Myocyte (in vitro differentiated cells): ENCODE measurements around the gene UGT3A1. TPM values are rescaled to one million over a fixed set of nuclear protein-coding genes. Genes with fewer than 3 reads are reported as not detected.
"Not testable (repeated sequence)": the region's sequence is repeated elsewhere in the genome, so short reads cannot be mapped to it uniquely, and the experiment has no call there.

Source experiments
- DNase-seq: peaks from one replicate; pipeline ENCODE4 v3.0.0-alpha.2; 2012; ENCODE audit warnings: low read depth
- polyA plus RNA-seq: library from polyadenylated mRNA; unstranded; fragments of >200 nt; gene quantifications from one replicate; pipeline ENCODE4 v1.2.1, GENCODE V29; 2012; ENCODE audit warnings: missing spikeins
- total RNA-seq: library from RNA; depleted of rRNA; stranded (reverse); fragments of >200 nt; gene quantifications from 2 replicates; pipeline ENCODE4 v1.2.3, GENCODE V29; 2014

Gene UGT3A1, protein sequence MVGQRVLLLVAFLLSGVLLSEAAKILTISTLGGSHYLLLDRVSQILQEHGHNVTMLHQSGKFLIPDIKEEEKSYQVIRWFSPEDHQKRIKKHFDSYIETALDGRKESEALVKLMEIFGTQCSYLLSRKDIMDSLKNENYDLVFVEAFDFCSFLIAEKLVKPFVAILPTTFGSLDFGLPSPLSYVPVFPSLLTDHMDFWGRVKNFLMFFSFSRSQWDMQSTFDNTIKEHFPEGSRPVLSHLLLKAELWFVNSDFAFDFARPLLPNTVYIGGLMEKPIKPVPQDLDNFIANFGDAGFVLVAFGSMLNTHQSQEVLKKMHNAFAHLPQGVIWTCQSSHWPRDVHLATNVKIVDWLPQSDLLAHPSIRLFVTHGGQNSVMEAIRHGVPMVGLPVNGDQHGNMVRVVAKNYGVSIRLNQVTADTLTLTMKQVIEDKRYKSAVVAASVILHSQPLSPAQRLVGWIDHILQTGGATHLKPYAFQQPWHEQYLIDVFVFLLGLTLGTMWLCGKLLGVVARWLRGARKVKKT
- total RNA-seq: not detected in 2 replicates
- not detected for polyA plus RNA-seq

GRCh38 chr5:35990941-35991611, at the start of gene UGT3A1:
UGT3A1 (minus strand) TSS chr5:35991390; CDS start chr5:35991240, 150 bp downstream.
- DNase-seq: no peak

GRCh38 chr5:36035696-36036095, 44.5 kb upstream of the UGT3A1 start:
- DNase-seq: no peak

- not testable (repeated sequence) for DNase-seq
Measured at GRCh38 chr5:36034536-36035134, 43.4 kb upstream of the UGT3A1 start.

- DNase-seq: no peak
Measured at GRCh38 chr5:36033486-36033885, 42.3 kb upstream of the UGT3A1 start.

- DNase-seq: no peak
Measured at GRCh38 chr5:36033047-36033446, 41.9 kb upstream of the UGT3A1 start.

- DNase-seq: no peak
Measured at GRCh38 chr5:36031223-36031622, 40.0 kb upstream of the UGT3A1 start.

DNA sequence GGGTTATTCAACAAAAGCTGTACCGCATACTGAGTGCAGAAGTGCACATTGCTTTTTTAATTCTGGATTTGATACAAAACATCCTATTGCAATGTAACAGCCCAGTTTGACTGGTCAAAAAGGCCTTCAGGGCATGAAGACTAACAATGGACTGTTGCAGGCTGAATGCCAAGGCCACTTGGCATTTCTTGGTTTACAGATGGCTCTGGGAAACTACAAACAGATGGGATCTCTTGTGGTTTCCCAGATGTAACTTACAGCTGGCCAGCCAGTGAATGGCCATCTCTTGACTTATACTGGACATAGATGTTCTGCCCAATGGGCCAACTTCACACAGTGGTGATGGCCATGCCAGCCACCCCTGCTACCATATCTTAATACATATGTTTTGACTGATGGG, 38.7 kb upstream of the UGT3A1 start:
- no peak for DNase-seq

- DNase-seq: no peak
Measured at GRCh38 chr5:36028816-36029465, 37.8 kb upstream of the UGT3A1 start.

- no peak for DNase-seq
Measured at GRCh38 chr5:36027711-36028110, 36.5 kb upstream of the UGT3A1 start.

- no peak for DNase-seq
Measured at GRCh38 chr5:36026706-36027465, 35.7 kb upstream of the UGT3A1 start.

DNA sequence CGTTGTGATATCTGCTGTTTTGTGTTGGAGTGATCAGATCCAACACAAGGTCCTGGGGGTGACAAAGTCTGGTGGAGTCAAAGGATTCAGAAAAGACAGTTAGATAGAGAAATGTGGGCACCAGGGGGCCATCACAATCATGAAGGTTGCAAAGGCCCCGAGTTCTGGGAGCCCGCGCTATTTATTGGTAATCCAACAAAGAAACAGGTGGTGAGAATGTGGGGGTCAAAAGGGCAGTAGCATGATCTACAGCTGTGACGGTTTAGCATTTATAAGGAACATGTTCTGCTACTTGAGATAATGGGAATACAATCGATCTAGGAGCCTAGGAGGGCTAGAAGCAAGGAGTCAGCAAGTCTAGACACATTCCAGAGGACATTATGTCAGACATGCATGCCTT, 31.1 kb upstream of the UGT3A1 start:
- DNase-seq: not testable (repeated sequence)

DNA sequence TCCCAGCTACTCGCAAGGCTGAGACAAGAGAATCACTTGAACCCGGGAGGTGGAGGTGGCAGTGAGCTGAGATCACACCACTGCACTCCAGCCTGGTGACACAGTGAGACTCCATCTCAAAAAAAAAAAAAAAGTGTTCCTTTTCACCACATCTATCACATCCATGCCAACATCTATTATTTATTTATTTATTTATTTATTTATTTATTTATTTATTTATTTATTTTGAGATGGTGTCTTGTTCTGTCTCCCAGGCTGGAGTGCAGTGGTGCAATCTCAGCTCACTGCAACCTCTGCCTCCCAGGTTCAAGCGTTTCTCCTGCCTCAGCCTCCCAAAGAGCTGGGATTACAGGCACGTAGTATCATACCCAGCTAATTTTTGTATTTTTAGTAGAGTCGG, 28.4 kb upstream of the UGT3A1 start:
- DNase-seq: not testable (repeated sequence)

DNA sequence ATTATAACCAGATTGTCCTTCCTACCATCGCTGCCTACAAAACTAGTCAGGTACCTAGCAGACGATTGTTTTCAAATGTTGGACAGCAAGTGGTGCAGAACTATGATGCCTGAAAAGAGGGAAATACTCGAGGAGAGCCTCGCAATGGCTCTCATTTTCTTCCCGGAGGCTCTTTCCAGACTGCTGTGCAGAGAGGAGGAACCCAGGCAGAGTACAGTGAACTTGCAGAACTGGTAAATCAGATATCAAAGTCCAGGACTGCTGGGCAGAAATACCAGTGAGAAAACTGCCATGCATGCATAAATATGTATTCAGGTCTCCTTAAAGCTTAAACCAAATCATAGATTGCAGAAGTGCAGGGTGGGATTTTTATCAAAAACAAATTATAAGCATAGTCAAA, 26.4 kb upstream of the UGT3A1 start:
- DNase-seq: no peak

DNA sequence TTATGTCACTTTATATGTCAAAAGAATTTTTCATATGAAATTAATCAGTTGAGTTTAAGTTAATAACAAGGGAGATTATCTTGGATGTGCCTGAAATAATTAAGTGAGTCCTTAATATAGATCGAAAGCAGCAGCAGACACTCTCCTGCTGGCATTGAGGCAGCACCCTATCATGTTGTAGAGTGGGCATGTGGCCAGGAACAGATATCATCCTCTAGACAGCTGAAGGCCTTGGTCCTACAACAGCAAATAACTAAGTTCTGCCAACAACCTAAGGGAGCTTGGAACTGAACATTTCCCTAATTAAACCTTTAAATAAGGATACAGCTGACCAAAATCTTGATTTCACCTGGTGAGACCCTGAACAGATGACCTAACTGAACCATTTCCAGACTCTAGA, 25.8 kb upstream of the UGT3A1 start:
- DNase-seq: peak; percentile 26

GRCh38 chr5:36013182-36013581, 22.0 kb upstream of the UGT3A1 start:
- no peak for DNase-seq

DNA sequence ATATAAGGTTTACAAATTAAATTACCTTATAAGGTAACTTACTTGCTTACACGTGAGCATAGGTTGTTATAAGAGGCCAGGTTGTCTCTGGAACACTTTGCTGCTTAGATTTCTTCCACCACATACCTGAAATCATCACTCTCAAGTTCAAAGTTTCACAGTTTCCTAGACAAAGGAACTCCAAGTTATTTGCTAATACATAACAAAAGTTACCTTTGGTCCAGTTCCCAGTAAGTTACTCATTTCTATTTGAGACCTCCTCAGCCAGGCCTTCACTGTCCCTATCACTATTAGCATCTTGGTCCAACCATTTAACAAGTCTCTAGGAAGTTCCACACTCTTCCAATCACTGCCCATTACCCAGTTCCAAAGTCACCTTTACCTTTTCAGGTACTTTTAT, 18.5 kb upstream of the UGT3A1 start:
- DNase-seq: no peak

- no peak for DNase-seq
Measured at GRCh38 chr5:36007366-36007765, 16.2 kb upstream of the UGT3A1 start.

DNA sequence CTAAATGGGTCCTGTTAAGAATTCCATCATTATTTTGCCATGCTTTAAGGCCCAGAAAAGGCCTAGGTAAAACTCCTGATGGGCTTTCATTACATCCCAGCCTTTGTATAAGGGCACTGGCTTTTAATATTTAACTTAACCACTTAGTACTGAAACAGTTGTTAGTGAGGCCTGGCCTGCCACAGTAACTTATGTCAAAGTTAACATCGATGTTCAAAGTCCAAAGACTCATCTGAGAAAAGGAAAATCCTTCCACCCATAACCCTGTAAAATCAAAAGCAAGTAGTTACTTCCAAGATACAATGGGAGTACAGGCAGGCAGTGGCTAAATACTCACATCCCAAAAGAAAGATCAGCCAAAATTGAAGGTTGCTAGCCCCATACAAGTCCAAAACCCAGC, 15.0 kb upstream of the UGT3A1 start:
- no peak for DNase-seq

DNA sequence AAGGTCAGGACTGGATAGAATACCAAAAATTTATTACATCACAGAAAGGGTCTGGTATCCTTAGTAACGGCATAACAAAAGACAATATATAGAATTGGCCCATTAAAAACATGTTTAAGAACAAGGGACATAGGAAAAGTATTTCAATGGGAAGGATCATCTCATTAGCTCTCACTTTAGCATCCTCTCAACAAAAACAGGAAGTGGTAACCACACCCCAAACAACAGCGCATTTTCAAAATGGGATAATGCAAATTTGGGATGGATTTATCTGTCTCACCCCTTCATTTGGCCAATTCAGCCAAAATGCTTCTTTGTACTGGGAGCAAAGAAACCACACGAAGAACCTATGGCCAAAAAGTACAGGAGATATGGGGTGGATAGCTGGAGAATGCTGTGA, 9.8 kb upstream of the UGT3A1 start:
- no peak for DNase-seq

GRCh38 chr5:35999547-35999946, 8.4 kb upstream of the UGT3A1 start:
- DNase-seq: no peak

- DNase-seq: no peak
Measured at GRCh38 chr5:35996076-35996475, 4.9 kb upstream of the UGT3A1 start.
